Measurements from ENCODE around the gene ABCB4. TPM values are rescaled to one million over a fixed set of nuclear protein-coding genes. Genes with fewer than 3 reads are reported as not detected.

Gene ABCB4
- polyA plus RNA-seq (ENCODE audit: insufficient read length in 12 of 12), result 1 to 10 TPM in 2 of 12 donors, under 1 TPM in 8, not detected in 2; 0.33 to 3.7 (median 0.49) TPM
- long read RNA-seq, donor 1, result 0 reads
- long read RNA-seq, donor 2, result 0 reads
- long read RNA-seq, donor 3, result 0 reads
- long read RNA-seq, donor 4, result 0 reads
- long read RNA-seq, donor 5, result 0 reads
- long read RNA-seq, donor 6, result 0 reads
- long read RNA-seq, donor 7, result 0 reads
- long read RNA-seq, donor 8, result 0 reads
- long read RNA-seq, donor 9, result 0 reads
- long read RNA-seq, donor 10, result 0 reads
- long read RNA-seq, donor 11, result 0 reads

GRCh38 chr7:87475359-87476178 lies at the start of gene ABCB4:
Gene ABCB4 (minus strand): TSS chr7:87475680. CDS start chr7:87475465, 215 bp downstream.
- DNase-seq, result no peak

GRCh38 chr7:87518735-87519134 lies 43.3 kb upstream of the ABCB4 start:
- no peak for DNase-seq

DNA sequence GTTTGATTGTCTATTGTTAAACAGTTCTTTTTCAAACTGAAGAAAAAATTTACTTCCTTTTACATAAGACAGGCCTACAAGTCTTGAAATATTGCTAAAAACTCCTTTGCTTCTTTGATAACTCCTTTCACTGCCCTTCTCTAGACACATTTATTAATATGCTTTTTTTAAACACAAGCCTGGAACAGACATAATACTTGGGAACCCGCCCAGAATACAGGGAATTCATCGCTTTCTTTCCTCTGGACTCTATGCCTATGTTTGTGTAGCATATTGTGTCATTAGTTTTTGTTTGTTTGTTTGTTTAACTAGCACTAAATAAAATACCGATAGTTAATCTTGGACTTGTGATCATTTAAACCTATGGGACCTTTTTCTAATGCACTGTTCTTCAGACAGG lies 42.4 kb upstream of the ABCB4 start:
- no peak for DNase-seq

DNA sequence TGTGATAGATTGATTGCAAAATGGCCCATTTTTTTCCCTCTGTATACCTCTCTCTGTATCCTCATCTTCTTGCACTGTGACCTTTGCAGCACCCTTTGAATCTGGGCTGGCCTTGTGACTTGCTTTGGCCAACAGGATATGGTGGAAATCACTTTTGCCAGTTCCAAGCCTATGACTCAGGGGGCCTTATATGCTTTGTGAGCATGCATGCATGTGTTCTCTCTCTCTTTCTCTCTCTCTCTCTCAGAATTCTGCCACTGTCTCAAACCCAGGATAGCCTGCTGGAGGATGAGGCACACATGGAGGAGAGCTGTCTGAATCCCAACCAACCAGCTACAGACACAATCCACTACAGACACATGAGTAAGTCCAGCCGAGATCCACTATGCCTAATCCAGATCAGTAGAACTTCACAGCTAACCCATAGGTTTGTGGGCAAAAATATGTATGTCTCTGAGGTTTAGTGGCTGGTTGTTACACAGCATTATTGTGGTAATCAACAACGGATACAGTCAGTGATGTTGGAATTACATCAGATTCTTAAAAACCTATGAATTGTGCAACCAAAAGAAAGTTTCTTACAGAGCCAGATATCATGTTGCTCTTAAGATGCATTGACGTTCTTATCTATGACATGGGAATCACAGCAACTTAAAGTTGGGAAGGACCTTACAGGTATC lies 41.8 kb upstream of the ABCB4 start:
- no peak for DNase-seq

DNA sequence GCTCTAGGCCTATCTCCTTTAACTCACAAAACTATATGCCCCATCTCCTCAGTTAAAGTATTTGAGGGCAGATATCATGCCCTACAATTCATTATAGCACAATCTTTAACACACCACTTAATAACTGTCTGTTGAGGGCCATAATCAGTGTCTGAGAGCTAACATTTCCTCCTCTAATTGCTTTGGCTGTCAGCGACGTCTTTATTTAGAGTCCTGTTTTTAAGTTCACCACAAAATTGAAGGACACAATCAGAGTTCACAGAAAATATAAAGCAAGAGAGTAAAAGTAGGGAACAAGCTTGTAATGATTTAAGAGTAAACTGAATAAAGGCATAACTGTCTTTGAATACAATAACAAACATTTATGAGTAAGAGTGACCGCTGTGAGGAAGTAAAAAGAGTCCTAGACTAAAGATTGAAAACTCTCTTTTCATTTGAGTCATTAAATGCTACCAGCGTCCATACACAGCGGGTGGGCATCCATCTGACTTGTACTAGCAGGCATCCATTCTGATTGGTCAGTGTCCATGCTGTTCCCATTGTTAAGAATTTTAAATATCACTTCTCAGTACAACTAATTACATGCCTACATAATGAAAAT lies 38.4 kb upstream of the ABCB4 start:
- DNase-seq, result no peak

GRCh38 chr7:87512906-87513305 lies 37.4 kb upstream of the ABCB4 start:
- DNase-seq, result peak; percentile 62

GRCh38 chr7:87511510-87511909 lies 36.0 kb upstream of the ABCB4 start:
- DNase-seq, result no peak

GRCh38 chr7:87510411-87510875 lies 35.0 kb upstream of the ABCB4 start:
- DNase-seq, result peak; percentile 54

DNA sequence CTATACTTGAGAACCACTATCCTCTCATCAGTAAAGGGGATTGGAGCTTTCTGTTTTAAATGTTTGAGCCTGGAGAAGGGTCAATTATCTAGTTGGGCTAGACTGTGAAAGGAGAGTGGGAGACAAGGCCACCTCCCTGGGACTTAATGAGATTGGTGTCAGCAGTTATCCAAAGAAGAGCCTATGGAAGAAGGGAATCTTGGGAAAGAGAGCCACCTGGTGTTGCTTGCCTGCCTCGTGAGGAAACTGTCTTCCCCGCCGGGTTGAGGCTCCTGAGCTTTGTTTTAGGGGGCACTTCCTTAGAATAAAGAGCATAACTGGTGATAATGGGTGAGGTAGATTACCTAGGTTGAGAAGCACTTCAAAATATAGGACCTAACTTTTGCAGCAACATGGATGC lies 32.0 kb upstream of the ABCB4 start:
- no peak for DNase-seq

DNA sequence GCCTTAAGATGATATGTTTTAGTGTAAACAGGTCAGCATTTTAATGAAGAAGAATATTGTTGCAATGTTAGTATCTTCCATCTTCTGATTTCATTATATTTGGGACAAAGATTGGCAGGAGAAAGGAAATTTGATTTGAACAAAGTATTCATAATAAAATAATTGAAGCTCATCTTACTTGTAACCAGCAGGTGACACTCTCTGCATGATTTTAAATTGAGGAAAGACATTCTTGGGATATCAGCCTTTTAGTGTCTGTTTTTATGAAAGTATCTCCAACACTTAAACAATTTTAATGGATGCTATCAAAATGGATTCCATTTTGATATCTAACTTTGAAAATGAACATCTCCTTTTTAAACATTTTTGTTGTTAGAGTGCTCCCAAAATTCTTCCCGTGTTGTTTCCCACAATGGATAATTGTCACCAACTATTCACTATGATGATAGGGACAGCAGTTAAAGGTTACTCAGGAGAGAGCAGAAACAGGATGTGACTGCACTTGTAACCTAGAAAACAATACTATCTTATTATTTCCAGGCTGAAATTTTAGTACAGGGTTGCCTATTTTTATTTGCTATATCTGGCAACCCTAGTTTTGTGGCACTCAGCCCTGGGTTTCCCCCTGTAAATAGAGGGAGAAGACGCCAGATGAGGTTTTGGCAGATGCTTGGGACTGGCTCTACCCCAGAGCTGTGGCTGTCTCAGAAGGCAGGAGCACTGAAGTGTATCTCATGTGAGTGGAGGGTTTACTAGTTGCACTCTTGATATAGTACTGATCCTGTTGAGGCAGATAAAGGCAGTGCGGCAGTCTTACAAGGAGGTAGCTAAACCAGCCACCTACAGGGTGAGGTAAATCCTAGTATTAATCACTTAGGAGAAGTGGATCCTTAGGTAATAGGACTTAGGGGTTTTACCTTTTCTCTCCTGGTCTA lies 31.0 kb upstream of the ABCB4 start:
- DNase-seq, result no peak

- no peak for DNase-seq
Observed at GRCh38 chr7:87505557-87506245, 30.2 kb upstream of the ABCB4 start.

- no peak for DNase-seq
Observed at GRCh38 chr7:87505122-87505521, 29.6 kb upstream of the ABCB4 start.

DNA sequence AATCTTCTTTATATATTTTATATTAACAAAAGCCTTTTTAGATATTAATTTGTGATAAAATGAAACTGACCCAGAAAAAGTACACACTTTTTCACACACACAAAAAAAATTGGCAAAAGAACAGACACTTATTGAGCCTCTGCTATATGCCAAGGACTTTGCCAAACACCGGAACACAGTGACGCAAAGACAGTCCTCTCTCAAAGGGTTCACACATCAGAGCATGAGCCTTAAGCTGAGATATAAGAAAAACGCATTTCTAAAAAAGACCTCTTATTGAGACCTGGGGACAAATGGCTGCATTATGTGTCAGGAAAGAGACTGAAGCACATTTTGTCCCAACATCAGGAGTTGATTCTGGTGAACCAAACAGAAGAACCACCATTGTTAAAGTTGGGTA lies 24.0 kb upstream of the ABCB4 start:
- no peak for DNase-seq

DNA sequence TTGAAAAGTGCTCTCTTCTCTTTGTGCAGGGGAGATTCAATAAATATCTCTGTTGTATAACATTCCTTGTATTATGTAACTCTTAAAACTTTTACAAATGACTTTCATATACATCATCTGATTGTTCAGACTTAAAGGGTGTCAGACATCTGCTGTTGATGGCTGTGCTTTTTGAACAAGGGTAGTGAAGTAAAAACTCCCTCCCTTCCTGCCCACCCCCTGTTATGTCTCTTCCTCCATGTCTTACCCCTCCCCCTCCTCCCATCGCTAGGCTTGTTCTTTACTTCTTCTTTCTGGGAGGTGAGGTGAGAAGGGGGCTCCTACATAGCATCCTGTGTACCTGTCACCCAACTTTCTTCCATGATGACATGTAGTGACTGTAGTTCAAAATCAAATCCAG lies 23.4 kb upstream of the ABCB4 start:
- DNase-seq, result no peak

DNA sequence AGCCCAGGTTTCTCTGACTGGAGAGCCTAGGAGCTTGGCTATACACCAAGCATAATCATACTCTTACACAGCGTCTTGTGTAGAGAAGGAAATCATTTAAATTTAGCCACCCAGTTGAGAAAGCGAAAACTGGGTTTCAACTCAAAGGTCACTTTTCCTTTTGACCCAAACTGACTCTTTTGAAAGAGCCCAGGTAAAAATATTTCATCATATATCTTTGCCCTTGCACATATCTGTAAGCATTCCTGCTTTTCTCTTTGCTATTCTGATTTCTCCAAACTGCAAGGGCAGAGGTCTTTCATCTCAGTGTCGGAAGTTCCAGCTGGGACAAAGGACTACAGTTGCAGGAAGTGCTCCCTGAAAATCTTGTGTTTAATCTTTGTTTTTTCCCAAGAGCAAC lies 22.0 kb upstream of the ABCB4 start:
- DNase-seq, result no peak

DNA sequence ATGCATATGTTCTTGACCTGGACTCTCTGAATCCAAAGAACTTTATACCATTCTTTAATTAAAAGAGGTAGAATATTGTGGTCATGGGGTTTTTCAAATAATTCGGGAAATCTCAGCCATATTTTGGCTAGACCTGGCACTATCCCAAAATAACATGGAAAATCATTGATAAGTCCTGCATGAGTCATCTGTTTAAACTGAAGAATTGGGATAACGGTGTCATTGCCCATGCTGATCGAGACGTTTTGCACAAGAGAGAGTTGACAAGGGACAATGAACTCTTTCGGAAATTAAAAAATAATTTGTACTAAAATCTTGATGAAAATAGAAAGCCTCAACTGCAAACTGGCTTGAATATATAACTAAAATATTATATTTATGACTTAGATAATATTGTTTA lies 19.9 kb upstream of the ABCB4 start:
- no peak for DNase-seq

- no peak for DNase-seq
Observed at GRCh38 chr7:87494454-87494853, 19.0 kb upstream of the ABCB4 start.

- no peak for DNase-seq
Observed at GRCh38 chr7:87483131-87483530, 7.7 kb upstream of the ABCB4 start.

DNA sequence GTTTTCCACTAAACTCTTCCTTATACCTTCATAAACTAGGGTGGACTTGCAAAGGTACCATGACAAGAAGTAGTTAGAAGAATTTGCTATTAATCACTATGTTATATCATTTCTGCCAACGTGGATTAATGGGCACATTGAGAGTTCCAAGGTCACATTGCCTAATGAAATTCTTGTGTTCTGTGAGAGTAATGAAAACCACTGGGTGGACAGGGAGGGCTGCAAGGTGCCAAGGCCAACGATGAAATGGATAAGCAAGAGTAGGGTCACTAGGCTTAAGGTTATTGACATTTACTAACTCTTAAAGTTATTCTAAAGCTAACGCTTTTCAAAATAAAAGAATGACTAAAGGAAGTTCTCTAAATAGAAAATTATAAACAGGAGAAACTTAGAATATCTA lies 6.6 kb upstream of the ABCB4 start:
- DNase-seq, result no peak

DNA sequence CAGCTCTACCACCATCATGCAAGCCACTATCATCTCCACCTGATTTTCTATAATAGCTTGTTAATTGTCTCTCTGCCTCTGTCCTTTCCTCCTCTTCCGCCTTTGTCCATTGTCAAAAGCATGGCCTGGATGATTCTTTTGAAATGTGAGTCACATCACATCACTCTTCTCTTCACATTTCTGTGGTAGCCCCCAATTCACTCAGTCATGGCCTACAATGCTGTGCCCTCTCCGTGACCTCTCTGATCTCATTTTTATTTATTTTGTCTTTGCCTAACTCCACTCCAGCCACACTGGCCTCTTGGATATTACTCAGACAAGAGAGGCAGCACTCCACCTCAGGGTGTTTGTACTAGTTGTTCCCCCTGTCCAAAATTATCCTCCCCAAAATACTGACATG lies 4.9 kb upstream of the ABCB4 start:
- no peak for DNase-seq

GRCh38 chr7:87479951-87480350 lies 4.5 kb upstream of the ABCB4 start:
- DNase-seq, result no peak
